Panc1 (cell line): ENCODE data around the gene TMEM117. TPM values are rescaled to one million over a fixed set of nuclear protein-coding genes. Genes with fewer than 3 reads are reported as not detected.

Experiments used
- ATAC-seq: fragments of 200-7000 bp; cut with Tn5 transposase; 2 replicates; pipeline ENCODE4 v1.9.1; 2020; ENCODE audit warnings: mild to moderate bottlenecking, moderate library complexity
- BruUV-seq: library from RNA; stranded (reverse); fragments of 400-500 nt; replicated peaks from 2 replicates; lab custom pipeline; 2021; lab: Mats Ljungman, UMichigan
- CTCF ChIA-PET: fragments of 300-600 bp; sonication (Branson Sonifier 250); formaldehyde crosslinking; loops from one replicate; lab custom pipeline; 2022; ENCODE audit warnings: antibody characterized with exemption; lab: Charles Lee
- POLR2A ChIA-PET: fragments of 300-600 bp; sonication (Branson Sonifier 250); formaldehyde crosslinking; loops from one replicate; lab custom pipeline; 2022; ENCODE audit warnings: antibody characterized with exemption; lab: Charles Lee
- DNase-seq: peaks from one replicate; pipeline ENCODE4 v3.0.0-alpha.2; 2010; ENCODE audit warnings: low read depth, low spot score
- H3K27ac ChIP-seq: 2 replicates; pipeline ENCODE4 v1.5.1; 2011; ENCODE audit warnings: mild to moderate bottlenecking, low read length, inconsistent platforms
- H3K27me3 ChIP-seq: fragments of 200-500 bp; sonication (Bioruptor generic); 2 replicates; pipeline ENCODE4 v1.6.0; 2014; ENCODE audit warnings: low read length, inconsistent platforms; ENCODE audit not compliant: control insufficient read depth, insufficient read depth
- H3K36me3 ChIP-seq: fragments of 200-500 bp; sonication (Bioruptor generic); 2 replicates; pipeline ENCODE4 v1.5.1; 2014; ENCODE audit warnings: inconsistent platforms, mild to moderate bottlenecking, low read length, moderate library complexity; ENCODE audit not compliant: control insufficient read depth, insufficient read depth
- H3K4me1 ChIP-seq: 2 replicates; pipeline ENCODE4 v1.5.1; 2011; ENCODE audit warnings: inconsistent platforms, mild to moderate bottlenecking, low read length, moderate library complexity; ENCODE audit not compliant: control insufficient read depth, insufficient read depth
- H3K4me3 ChIP-seq, 2 experiments: 2 replicates each; pipeline ENCODE4 v1.5.1; 2011 to 2012; ENCODE audit warnings: low read depth in 2 of 2, low read length in 2 of 2, mild to moderate bottlenecking in 2 of 2, inconsistent platforms in 1 of 2, moderate library complexity in 1 of 2
- H3K9me3 ChIP-seq: fragments of 200-500 bp; sonication (Bioruptor generic); 2 replicates; pipeline ENCODE4 v1.5.1; 2014; ENCODE audit warnings: low read depth, mild to moderate bottlenecking, inconsistent platforms, low read length, moderate library complexity; ENCODE audit not compliant: control insufficient read depth, insufficient read depth
- POLR2AphosphoS5 ChIP-seq: IDR thresholded peaks from 2 replicates; pipeline ENCODE4 v1.6.1; 2012; ENCODE audit warnings: mild to moderate bottlenecking, low read depth, low read length, moderate library complexity
- REST ChIP-seq, 2 experiments: IDR thresholded peaks; 2 replicates each; pipeline ENCODE4 v1.6.1; 2011 to 2012; ENCODE audit warnings: low read depth in 2 of 2, control low read depth in 1 of 2, low read length in 1 of 2, mild to moderate bottlenecking in 1 of 2, moderate library complexity in 1 of 2; ENCODE audit not compliant: insufficient read depth in 1 of 2
- SIN3A ChIP-seq: IDR thresholded peaks from 2 replicates; pipeline ENCODE4 v1.6.1; 2012; ENCODE audit warnings: low read depth, mild to moderate bottlenecking, low read length, moderate library complexity, borderline replicate concordance; ENCODE audit not compliant: insufficient read depth
- TCF7L2 ChIP-seq: IDR thresholded peaks from 2 replicates; pipeline ENCODE4 v1.6.1; 2011; ENCODE audit warnings: mild to moderate bottlenecking, low read depth, low read length, inconsistent platforms
- in situ Hi-C: cut with HindIII; loops from 2 replicates; pipeline ENCODE4 v1.10.0; 2016; ENCODE audit warnings: low sequenced_read_pairs, low pct_unique_long_range_greater_than_20kb
- intact Hi-C: fragments of 100-400 bp; cut with micrococcal nuclease; formaldehyde crosslinking; loops from one replicate; pipeline ENCODE4 v1.10.0; 2022; ENCODE audit not compliant: unreplicated experiment
- total RNA-seq: library from RNA; stranded (reverse); gene quantifications from one replicate; pipeline ENCODE4 v1.2.1, GENCODE V29; 2021; ENCODE audit not compliant: unreplicated experiment
- TF ChIP-seq, protein P1 (sequence below): fragments of 450-650 bp; IDR thresholded peaks from 2 replicates; pipeline ENCODE4 v1.5.1; 2017; ENCODE audit warnings: mild to moderate bottlenecking

The TMEM117 gene
- total RNA-seq, 1 experiment from 2014 or later = 5.5 TPM

DNA sequence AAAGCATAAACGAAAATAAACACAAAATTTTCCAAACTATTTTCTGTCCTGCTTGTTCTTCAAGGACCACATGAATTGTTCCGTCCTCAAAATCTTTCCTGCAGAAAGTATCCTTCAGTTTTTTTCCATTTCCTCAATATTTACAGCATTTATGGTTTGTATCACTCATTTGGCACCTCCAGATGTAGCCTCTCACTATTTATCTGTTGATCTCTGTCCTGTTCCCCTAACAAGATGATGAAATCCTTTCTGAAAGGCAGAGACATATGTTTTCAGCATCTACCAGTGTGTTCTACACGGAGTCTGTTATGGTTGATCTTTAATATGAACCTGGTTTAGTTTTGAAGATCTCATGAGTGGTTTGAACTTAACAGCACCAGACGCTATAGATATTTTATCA, 550.1 kb downstream of the TMEM117 start:
- H3K27me3 ChIP-seq = no peaks in the 10 kb centered on the region

GRCh38 chr12:44387581-44387980, 551.7 kb downstream of the TMEM117 start:
- in situ Hi-C loops = no loop called here
- Histone ChIP-seq H3K27me3 (no peaks in the 10 kb centered on the region), H3K4me3 (no peak overlapping the region), H3K9me3 (no peaks in the 10 kb centered on the region), H3K36me3 (no peaks in the 10 kb centered on the region), H3K27ac (no peak overlapping the region), H3K4me1 (no peaks in the 10 kb centered on the region)
- ChIA-PET POLR2A (no interaction called here), CTCF (no interaction called here)
- intact Hi-C loops = no loop called here
- BruUV-seq = no TSS peak
- no peak for DNase-seq
- TF ChIP-seq, protein P1, sequence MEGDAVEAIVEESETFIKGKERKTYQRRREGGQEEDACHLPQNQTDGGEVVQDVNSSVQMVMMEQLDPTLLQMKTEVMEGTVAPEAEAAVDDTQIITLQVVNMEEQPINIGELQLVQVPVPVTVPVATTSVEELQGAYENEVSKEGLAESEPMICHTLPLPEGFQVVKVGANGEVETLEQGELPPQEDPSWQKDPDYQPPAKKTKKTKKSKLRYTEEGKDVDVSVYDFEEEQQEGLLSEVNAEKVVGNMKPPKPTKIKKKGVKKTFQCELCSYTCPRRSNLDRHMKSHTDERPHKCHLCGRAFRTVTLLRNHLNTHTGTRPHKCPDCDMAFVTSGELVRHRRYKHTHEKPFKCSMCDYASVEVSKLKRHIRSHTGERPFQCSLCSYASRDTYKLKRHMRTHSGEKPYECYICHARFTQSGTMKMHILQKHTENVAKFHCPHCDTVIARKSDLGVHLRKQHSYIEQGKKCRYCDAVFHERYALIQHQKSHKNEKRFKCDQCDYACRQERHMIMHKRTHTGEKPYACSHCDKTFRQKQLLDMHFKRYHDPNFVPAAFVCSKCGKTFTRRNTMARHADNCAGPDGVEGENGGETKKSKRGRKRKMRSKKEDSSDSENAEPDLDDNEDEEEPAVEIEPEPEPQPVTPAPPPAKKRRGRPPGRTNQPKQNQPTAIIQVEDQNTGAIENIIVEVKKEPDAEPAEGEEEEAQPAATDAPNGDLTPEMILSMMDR = no peak
- no peak for TF ChIP-seq SIN3A
- no peak for TF ChIP-seq REST (IDR thresholded peaks at IDR 0.05; ENCODE audit: insufficient read depth in 1 of 2, low read depth in 2 of 2, low read length in 1 of 2)
- TF ChIP-seq POLR2AphosphoS5 = no peak
- no peak for TF ChIP-seq TCF7L2
- no peak for ATAC-seq

More for the DNA sequence above, 550.1 kb downstream of the TMEM117 start:
- intact Hi-C loops (no loop called here), in situ Hi-C loops (no loop called here)
- Histone ChIP-seq H3K9me3 (no peaks in the 10 kb centered on the region), H3K4me3 (no peak overlapping the region), H3K4me1 (no peaks in the 10 kb centered on the region), H3K36me3 (no peaks in the 10 kb centered on the region), H3K27ac (no peak overlapping the region)
- DNase-seq (no peak), ATAC-seq (no peak)
- POLR2A ChIA-PET = no interaction called here
- no peak for TF ChIP-seq REST (IDR thresholded peaks at IDR 0.05; ENCODE audit: insufficient read depth in 1 of 2, low read depth in 2 of 2, low read length in 1 of 2)
- TF ChIP-seq, protein P1 = no peak
- TF ChIP-seq SIN3A = no peak
- TF ChIP-seq TCF7L2 = no peak
- TF ChIP-seq POLR2AphosphoS5 = no peak
- no TSS peak for BruUV-seq
- CTCF ChIA-PET = no interaction called here
